Neural progenitor cell (in vitro differentiated cells): Measurements from ENCODE around the gene MICAL2.

Experiments
- CTCF ChIP-seq: fragments of 200-600 bp; sonication (generic); IDR thresholded peaks from 2 replicates; pipeline ENCODE4 v1.5.1; 2017; ENCODE audit warnings: antibody characterized with exemption, mild to moderate bottlenecking
- EZH2 ChIP-seq: fragments of 200-600 bp; sonication (generic); IDR thresholded peaks from 2 replicates; pipeline ENCODE4 v1.6.1; 2017; ENCODE audit warnings: antibody characterized with exemption, mild to moderate bottlenecking, moderate library complexity
- EZH2phosphoT487 ChIP-seq: fragments of 200-600 bp; sonication (generic); IDR thresholded peaks from 2 replicates; pipeline ENCODE4 v1.6.1; 2017; ENCODE audit warnings: antibody characterized with exemption

GRCh38 chr11:12091956-12092558, 18.3 kb upstream of the MICAL2 start:
- no peak for TF ChIP-seq EZH2
- TF ChIP-seq CTCF = no peak
- TF ChIP-seq EZH2phosphoT487 = no peak
